Activated T-cell treated with anti-CD3 and anti-CD28 coated beads, Interleukin-2, amount 50 U/mL, for 1 hour (primary cell): ENCODE results near the gene USH1C.

Experiments
- DNase-seq: peaks from one replicate; pipeline ENCODE4 v3.0.0-alpha.2; 2020

The USH1C gene

GRCh38 chr11:17546240-17546639 lies 2.0 kb upstream of the USH1C start:
- DNase-seq: no peak

- DNase-seq: no peak
Measured at GRCh38 chr11:17543574-17544180, 539 bp downstream of the USH1C start.

- DNase-seq: no peak
Measured at GRCh38 chr11:17543041-17543440, 1.2 kb downstream of the USH1C start.

DNA sequence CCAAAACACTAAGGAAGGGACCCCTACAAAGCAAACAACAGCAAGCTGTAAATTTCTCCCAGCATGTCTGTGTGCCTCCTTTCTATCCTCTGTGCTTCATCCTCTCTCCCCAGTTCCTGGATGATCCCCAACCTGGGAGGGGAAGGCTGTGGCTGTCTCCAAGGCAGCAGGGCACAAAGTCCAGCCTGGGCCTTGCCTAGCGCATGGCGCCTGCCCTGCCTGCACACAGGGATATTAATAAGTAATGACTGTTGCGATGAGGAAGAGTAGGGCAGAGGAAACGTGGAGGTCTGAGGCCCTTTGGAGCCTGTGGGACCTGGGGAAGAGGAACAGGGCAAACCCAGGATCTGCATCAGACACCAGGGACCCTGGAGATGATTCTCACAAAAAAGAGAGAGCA lies 2.0 kb downstream of the USH1C start:
- DNase-seq: no peak

GRCh38 chr11:17541330-17541885 lies 2.8 kb downstream of the USH1C start:
- no peak for DNase-seq

GRCh38 chr11:17540807-17541206 lies 3.4 kb downstream of the USH1C start:
- DNase-seq: no peak

DNA sequence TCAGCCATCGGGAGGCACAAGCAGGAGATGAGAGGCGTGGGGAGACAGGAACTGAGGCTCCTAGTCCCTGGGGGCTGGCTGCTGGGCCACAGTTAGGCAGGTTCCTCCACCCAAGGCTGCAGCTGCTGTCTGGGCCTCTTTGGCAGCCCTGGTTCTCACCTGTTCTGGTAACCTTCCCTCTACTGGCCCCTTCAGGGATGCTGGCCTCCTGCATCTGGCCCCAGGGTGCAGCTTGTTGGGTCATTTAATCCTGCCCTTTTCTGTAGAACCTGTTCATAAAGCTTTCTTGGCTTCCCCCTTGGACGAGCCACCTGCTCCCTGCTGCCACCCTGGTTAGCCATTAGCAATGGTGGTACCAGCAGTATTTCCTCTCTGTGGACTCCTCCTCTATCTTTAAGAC lies 5.5 kb downstream of the USH1C start:
- no peak for DNase-seq

DNA sequence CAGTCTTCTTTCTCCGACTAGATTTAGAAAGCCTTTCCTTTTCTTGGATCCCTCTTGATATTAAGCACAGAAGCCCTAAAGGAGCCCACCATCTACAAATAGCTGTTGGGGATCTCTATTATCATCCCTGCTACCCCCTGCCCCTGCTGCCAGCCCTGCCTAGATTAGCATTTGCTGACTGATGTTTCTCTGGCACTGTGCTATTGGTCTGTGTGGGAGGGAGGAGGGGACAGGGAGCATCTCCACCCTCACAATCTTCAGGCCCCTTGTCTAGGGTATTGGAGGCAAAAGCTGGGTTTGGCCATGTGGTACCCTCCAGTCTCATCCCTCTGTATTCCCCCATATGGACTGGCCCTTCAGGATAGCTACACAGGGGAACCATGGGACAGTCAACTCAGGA lies 6.2 kb downstream of the USH1C start:
- DNase-seq: no peak

- no peak for DNase-seq
Measured at GRCh38 chr11:17537261-17537660, 7.0 kb downstream of the USH1C start.

- DNase-seq: no peak
Measured at GRCh38 chr11:17535488-17535887, 8.7 kb downstream of the USH1C start.

DNA sequence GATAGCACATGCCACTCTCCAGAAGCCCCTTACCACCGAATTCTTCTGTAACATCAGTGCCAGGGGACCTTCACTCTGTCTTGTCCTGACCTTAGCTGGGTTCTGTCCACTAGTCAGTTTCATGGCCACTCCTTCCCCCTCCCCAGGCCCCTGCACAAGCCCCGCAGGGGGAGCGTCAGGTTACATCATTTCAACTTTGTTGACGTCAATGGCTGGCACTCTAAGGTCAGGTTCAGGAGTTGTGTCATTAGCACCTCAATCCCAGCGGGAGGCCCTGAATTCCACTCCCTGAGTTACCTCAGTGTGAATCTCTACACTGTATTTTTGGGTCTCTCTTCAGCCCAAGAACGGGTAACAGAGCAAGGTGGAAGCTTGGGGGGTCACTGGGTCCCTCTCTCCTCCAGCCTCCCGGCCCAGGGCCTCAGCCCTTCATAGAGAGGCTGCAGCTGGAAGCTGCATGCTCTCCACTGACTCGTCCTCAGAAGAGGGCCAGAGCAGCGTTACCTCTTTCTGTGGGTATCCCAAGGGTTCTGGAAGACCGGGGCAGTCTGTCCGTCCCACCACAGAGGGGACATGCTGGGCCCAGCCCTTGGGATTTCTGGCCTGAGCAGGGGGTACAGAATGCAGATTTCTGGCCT lies 10.3 kb downstream of the USH1C start:
- DNase-seq: no peak

DNA sequence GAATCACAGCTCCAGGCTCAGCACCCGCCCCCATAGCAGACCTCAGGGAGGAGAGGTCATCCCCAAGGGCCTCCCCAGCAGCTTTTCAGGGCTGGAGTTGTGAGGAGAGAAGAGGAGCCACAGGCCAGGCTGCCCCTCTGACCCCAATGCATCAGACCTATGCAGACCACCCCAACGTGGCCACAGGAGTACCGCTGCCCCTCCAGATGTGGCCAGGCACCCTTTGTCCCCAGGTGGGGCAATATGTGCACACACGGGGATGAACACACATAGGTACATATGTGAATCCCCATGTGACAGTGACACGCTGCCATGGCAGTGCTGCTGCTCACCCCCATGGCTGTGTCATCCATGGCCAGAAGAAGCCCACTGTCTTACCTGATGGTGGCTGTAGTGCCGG lies 10.9 kb downstream of the USH1C start:
- DNase-seq: no peak

- DNase-seq: no peak
Measured at GRCh38 chr11:17532784-17533183, 11.4 kb downstream of the USH1C start.

DNA sequence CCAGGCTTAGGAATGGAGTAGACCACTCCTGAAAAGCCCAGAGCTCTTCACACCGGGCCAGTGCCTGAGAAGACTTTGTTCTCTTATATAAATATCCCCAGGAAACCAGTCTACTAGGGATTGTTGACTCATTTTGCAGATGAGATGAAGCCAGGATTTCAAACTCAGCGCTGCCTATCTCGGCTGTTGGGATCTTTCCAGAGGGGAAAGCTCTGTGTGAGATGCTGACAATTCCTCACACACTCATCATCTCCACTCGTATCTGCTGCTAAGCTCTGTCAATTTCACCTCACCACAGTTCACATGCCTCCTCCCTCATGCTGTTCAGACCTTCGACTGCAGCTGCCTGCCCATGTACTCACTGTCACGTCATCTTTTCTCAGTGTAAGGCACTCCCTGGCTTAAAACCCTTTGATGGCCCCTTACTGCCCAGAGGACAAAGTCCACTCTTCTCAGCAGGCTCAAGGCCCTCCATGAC lies 12.5 kb downstream of the USH1C start:
- DNase-seq: no peak

DNA sequence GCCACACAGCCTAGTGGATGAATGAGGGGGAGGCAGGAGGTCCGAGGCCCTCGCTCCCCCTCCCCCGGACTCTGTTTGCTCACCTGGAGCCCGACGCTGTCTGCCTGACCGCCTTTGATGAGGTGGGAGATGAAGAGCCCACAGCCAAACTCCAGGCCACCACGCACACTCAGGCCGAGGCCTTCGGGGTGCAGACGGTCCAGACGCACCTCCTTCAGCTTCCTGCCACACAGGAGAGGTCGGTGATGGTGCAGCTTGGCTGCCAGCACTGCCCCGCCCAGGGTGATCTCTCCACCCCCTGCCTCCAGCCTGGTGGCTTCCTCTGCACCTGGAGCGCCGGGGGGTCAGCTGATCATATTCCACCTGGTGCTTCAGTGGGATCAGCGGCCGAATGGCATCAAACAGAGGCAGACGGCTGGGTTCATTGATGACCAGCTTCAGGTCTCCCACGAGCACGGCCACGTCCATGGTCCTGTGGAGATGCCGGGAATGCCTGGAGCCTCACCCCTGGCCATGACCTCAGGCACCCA lies 13.1 kb downstream of the USH1C start:
- DNase-seq: no peak

- no peak for DNase-seq
Measured at GRCh38 chr11:17529844-17530185, 14.4 kb downstream of the USH1C start.

- DNase-seq: no peak
Measured at GRCh38 chr11:17528906-17529843, 15.0 kb downstream of the USH1C start.

GRCh38 chr11:17528181-17528691 lies 16.0 kb downstream of the USH1C start:
- peak; percentile 46 for DNase-seq

DNA sequence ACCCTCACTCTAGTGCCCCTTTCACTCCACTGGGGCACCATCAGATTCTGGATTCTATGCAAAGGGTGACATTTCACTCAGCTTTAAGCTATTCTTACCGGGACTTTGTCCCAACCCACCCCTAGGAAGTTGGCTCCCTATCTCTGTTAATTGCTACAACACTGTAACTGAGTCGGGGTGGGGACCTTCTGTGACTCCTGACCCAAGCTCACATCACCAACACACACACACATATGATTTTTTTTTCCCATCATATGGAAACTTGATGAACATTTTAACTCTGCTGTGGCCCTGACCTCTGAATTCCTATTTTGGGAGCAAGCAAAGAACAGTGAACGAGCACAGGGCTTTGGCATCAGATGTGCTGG lies 16.6 kb downstream of the USH1C start:
- DNase-seq: no peak

DNA sequence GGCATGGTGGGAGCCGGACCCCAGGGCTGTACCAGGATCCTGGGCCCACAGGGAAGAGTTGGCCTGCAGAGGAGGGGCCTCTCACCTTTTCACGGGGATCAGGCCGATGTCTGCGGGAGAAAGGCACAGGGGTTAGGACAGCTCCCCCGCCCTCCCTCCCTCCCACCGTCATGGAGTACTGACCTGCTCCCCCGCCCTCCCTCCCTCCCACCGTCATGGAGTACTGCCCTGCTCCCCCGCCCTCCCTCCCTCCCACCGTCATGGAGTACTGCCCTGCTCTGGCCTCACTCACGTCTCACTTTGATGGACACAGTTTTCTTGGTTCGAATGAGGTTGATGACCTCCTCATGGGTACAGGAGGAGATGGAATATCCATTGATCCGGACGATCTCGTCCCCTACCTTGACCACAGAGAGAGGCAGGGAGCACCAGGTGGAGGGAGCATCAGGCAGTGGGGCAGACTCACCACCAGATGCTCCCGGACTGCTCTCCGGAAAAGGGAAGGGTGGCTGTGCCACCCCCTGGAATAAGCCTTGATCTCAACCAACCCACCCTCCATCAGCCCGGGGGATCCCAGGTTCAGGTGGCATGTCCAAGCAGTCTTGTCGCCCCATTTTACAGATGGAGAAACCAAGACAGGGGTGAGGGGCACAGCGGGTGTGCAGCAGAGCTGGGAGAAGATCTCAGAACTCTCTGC lies 17.1 kb downstream of the USH1C start:
- no peak for DNase-seq

DNA sequence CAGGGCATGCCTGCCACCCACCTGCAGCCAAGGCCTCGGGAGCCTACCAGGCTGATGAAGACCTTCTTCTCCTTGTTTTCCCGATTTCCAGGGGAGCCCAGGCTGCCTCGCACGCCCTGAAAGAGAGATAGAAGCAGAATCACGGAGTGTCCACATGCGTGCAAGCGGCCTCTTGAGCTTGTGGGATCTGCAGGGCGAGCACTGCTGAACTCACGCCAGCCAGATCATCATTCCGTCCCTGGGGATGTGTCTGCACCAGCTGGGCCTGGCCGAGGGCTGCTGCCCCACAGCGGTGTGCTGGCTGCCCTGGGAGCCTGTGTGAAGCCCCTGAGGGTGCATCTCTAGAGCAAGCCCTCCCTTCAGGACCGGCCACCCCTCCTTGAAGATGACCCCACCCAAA lies 17.9 kb downstream of the USH1C start:
- no peak for DNase-seq

GRCh38 chr11:17525570-17525969 lies 18.6 kb downstream of the USH1C start:
- no peak for DNase-seq

DNA sequence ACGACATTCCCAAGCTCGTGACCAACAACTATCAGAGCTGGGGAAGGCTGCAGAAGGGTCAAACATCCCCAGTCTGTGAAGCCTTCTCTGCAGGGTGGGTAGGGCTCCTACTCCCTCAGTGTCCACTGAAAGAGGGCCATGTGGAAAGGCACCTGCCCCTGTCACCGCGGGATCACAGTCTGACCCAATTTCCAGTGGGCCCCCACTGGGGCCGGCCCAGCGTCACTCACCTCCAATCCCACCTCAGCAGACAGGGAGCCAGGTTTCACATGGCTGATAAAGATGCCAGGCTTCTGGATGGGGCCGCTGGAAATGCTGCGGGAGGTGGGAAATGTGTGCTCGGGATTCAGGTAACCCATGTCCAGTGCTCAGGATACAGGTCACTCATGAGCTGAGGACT lies 20.0 kb downstream of the USH1C start:
- DNase-seq: no peak
